HepG2 (cell line): ENCODE data around the gene FAIM2. TPM values are rescaled to one million over a fixed set of nuclear protein-coding genes. Genes with fewer than 3 reads are reported as not detected.

Experiments used
- ATAC-seq: fragments of 200-7000 bp; cut with Tn5 transposase; 3 replicates; pipeline ENCODE4 v1.9.1; 2020; ENCODE audit warnings: mild to moderate bottlenecking, moderate library complexity
- BruUV-seq: library from RNA; stranded (reverse); fragments of 400-500 nt; replicated peaks from 2 replicates; lab custom pipeline; 2021; lab: Mats Ljungman, UMichigan
- CTCF ChIA-PET: fragments of 300-600 bp; formaldehyde crosslinking; extraction: SDS; loops from one replicate; lab custom pipeline; 2021; ENCODE audit warnings: low total read pairs, inconsistent platforms, low intra/inter-chr PET ratio; lab: Yijun Ruan, JAX
- POLR2A ChIA-PET: fragments of 350-600 bp; sonication (Branson Sonifier 250); formaldehyde crosslinking; loops from one replicate; lab custom pipeline; 2020; ENCODE audit warnings: antibody characterized with exemption, inconsistent platforms; lab: Yijun Ruan, JAX
- DNase-seq: peaks from one replicate; pipeline ENCODE4 v3.0.0-alpha.2; 2015; ENCODE audit warnings: low spot score
- FAIRE-seq: peaks from 3 replicates; lab custom pipeline; 2011; peaks lifted over from hg19 to GRCh38; lab: Jason Lieb, UNC
- H2AFZ ChIP-seq: one replicate; pipeline ENCODE4 v1.6.1; 2011; ENCODE audit warnings: low read length, inconsistent platforms
- H3K27ac ChIP-seq: fragments of 300-600 bp; 3 replicates; pipeline ENCODE4 v1.8.0; 2011; ENCODE audit warnings: mixed run types, mild to moderate bottlenecking, mixed read lengths, low read length, inconsistent platforms; ENCODE audit not compliant: insufficient read depth; ENCODE audit errors: extremely low read length
- H3K27me3 ChIP-seq, 2 experiments: fragments of 200-600 bp in 1 of 2; 2 replicates in 1 of 2; 3 replicates in 1 of 2; pipeline versions ENCODE4 v1.6.0 to v1.8.0; 2011; ENCODE audit warnings: low read length in 2 of 2, mild to moderate bottlenecking in 2 of 2, moderate library complexity in 2 of 2, inconsistent platforms in 1 of 2; ENCODE audit not compliant: insufficient read depth in 2 of 2, control insufficient read depth in 1 of 2
- H3K36me3 ChIP-seq, 2 experiments: fragments of 200-600 bp in 1 of 2; replicated peaks in 1 of 2; 2 replicates in 1 of 2; 3 replicates in 1 of 2; pipeline versions ENCODE4 v1.5.1 to v1.8.0; 2011; ENCODE audit warnings: low read length in 2 of 2, inconsistent platforms in 1 of 2; ENCODE audit not compliant: insufficient read depth in 2 of 2, control insufficient read depth in 1 of 2
- H3K4me1 ChIP-seq: 2 replicates; pipeline ENCODE4 v1.5.1; 2012; ENCODE audit warnings: low read length, inconsistent platforms; ENCODE audit not compliant: insufficient read depth
- H3K4me2 ChIP-seq: 2 replicates; pipeline ENCODE4 v1.6.0; 2011; ENCODE audit warnings: low read depth, low read length, inconsistent platforms
- H3K4me3 ChIP-seq, 3 experiments: fragments of 200-600 bp in 1 of 3; sonication (generic), shearing (Covaris generic) in 1 of 3; replicated peaks in 1 of 3; 2 replicates each; pipeline ENCODE4 v1.5.1; 2011 to 2016; ENCODE audit warnings: low read length in 3 of 3, inconsistent platforms in 2 of 3, low read depth in 2 of 3, mild to moderate bottlenecking in 2 of 3, control low read depth in 1 of 3, mixed read lengths in 1 of 3; ENCODE audit not compliant: insufficient read depth in 1 of 3
- H3K79me2 ChIP-seq: one replicate; pipeline ENCODE4 v1.6.1; 2011; ENCODE audit warnings: low read length, inconsistent platforms; ENCODE audit not compliant: insufficient read depth
- H3K9ac ChIP-seq: 2 replicates; pipeline ENCODE4 v1.6.0; 2011; ENCODE audit warnings: mild to moderate bottlenecking, low read depth, low read length, inconsistent platforms; ENCODE audit not compliant: insufficient read depth
- H3K9me3 ChIP-seq: 2 replicates; pipeline ENCODE4 v1.5.1; 2012; ENCODE audit warnings: mild to moderate bottlenecking, low read length
- H4K20me1 ChIP-seq: 2 replicates; pipeline ENCODE4 v1.6.0; 2011; ENCODE audit warnings: inconsistent platforms, mild to moderate bottlenecking, low read length, moderate library complexity; ENCODE audit not compliant: insufficient read depth
- CBX1 ChIP-seq: IDR thresholded peaks from one replicate; pipeline ENCODE4 v1.6.1; 2016; ENCODE audit warnings: antibody characterized with exemption, low read depth
- EZH2 ChIP-seq: conservative IDR thresholded peaks from 2 replicates; pipeline ENCODE4 v1.6.1; 2012; ENCODE audit warnings: mild to moderate bottlenecking, low read depth, low read length, moderate library complexity
- GATAD2A ChIP-seq: IDR thresholded peaks from 2 replicates; pipeline ENCODE4 v1.6.1; 2016
- GPBP1L1 ChIP-seq: sonication (generic); formaldehyde crosslinking; IDR thresholded peaks from 2 replicates; pipeline ENCODE4 v1.5.0; 2020; ENCODE audit warnings: mild to moderate bottlenecking, missing genetic modification reagents
- MAFF ChIP-seq: IDR thresholded peaks from 2 replicates; pipeline ENCODE4 v1.6.1; 2011; ENCODE audit warnings: low read depth, low read length, improper control_type of control experiment
- MAFK ChIP-seq, 2 experiments: IDR thresholded peaks in 1 of 2; conservative IDR thresholded peaks in 1 of 2; 2 replicates each; pipeline ENCODE4 v1.6.1; 2011; ENCODE audit warnings: improper control_type of control experiment in 2 of 2, low read length in 2 of 2
- NR2C2 ChIP-seq: sonication (generic); formaldehyde crosslinking; IDR thresholded peaks from 2 replicates; pipeline ENCODE4 v1.4.0; 2020; ENCODE audit warnings: missing genetic modification reagents, mild to moderate bottlenecking, moderate library complexity, borderline replicate concordance
- NRL ChIP-seq: sonication (generic); formaldehyde crosslinking; IDR thresholded peaks from 2 replicates; pipeline ENCODE4 v1.5.0; 2020; ENCODE audit warnings: missing genetic modification reagents, mild to moderate bottlenecking, moderate library complexity, borderline replicate concordance
- RAD21 ChIP-seq: fragments of 450-650 bp; formaldehyde crosslinking; IDR thresholded peaks from 2 replicates; pipeline ENCODE4 v1.5.0; 2020; ENCODE audit warnings: mild to moderate bottlenecking
- SPEN ChIP-seq: sonication (generic); formaldehyde crosslinking; IDR thresholded peaks from 2 replicates; pipeline ENCODE4 v1.5.1; 2020; ENCODE audit warnings: low read depth, mild to moderate bottlenecking, missing genetic modification reagents
- SSRP1 ChIP-seq: IDR thresholded peaks from 2 replicates; pipeline ENCODE4 v1.6.1; 2016; ENCODE audit warnings: control low read depth
- U2AF1 ChIP-seq: fragments of 200-400 bp; formaldehyde crosslinking; optimal IDR thresholded peaks from 2 replicates; pipeline ENCODE3; 2017; ENCODE audit warnings: mild to moderate bottlenecking, low read depth, low read length
- ZNF281 ChIP-seq: sonication (generic); formaldehyde crosslinking; IDR thresholded peaks from 2 replicates; pipeline ENCODE4 v1.4.0; 2020; ENCODE audit warnings: missing genetic modification reagents, borderline replicate concordance
- ZNF350 ChIP-seq: sonication (generic); formaldehyde crosslinking; IDR thresholded peaks from 2 replicates; pipeline ENCODE4 v1.4.0; 2020; ENCODE audit warnings: mild to moderate bottlenecking, low read depth, missing genetic modification reagents, borderline replicate concordance
- ZNF569 ChIP-seq: sonication (generic); formaldehyde crosslinking; IDR thresholded peaks from 2 replicates; pipeline ENCODE4 v1.5.0; 2020; ENCODE audit warnings: mild to moderate bottlenecking, missing genetic modification reagents, moderate library complexity, borderline replicate concordance
- ZNF639 ChIP-seq: conservative IDR thresholded peaks from 2 replicates; pipeline ENCODE4 v1.6.1; 2018; ENCODE audit warnings: missing genetic modification reagents
- WGBS: methylation state at CpG from one replicate; pipeline ENCODE4 v1.1.6; 2017; ENCODE audit warnings: low lambda C conversion rate; 5-methylcytosine and 5-hydroxymethylcytosine counted together
- in situ Hi-C: cut with HindIII; loops from 2 replicates; pipeline ENCODE4 v1.10.0; 2017; ENCODE audit warnings: low pct_unique_long_range_greater_than_20kb; ENCODE audit not compliant: extremely low pct_ligation_motif_present
- intact Hi-C: fragments of 100-400 bp; cut with micrococcal nuclease; formaldehyde crosslinking; loops from one replicate; pipeline ENCODE4 v1.10.0; 2022; ENCODE audit not compliant: unreplicated experiment
- polyA plus RNA-seq, 8 experiments: library from polyadenylated mRNA; depleted of rRNA in 3 of 8; stranded (reverse) in 7 of 8; unstranded in 1 of 8; fragments of >200 nt; fragmentation: Illumina TruSeq in 4 of 8; extraction: Trizol in 4 of 8; gene quantifications; 2 replicates each; pipeline versions ENCODE4 v1.2.1 to v1.2.3, GENCODE V29; 2011 to 2016; ENCODE audit warnings: low read depth in 4 of 8, missing spikeins in 1 of 8, mixed read lengths in 1 of 8; ENCODE audit not compliant: insufficient read depth in 1 of 8
- total RNA-seq, 5 experiments: library from RNA; depleted of rRNA; stranded (reverse); fragments of >200 nt; fragmentation: Illumina TruSeq; extraction: Trizol; gene quantifications; 2 replicates each; pipeline ENCODE4 v1.2.3, GENCODE V29; 2016; ENCODE audit warnings: low read depth in 1 of 5

FAIM2 gene
- total and polyA plus RNA-seq, 2 of the 13 experiments (the other 11 are each of a cell fraction or from before 2014, with no cell fraction given): not detected

GRCh38 chr12:49873361-49873934, 30.3 kb downstream of the FAIM2 start:
- no peak for TF ChIP-seq SSRP1 (CRISPR knock-in tag)
- no peak for TF ChIP-seq CBX1
- TF ChIP-seq ZNF350 (CRISPR knock-in tag): no peak
- TF ChIP-seq ZNF281 (CRISPR knock-in tag): no peak
- TF ChIP-seq NR2C2 (CRISPR knock-in tag): no peak
- no peak for TF ChIP-seq ZNF569
- TF ChIP-seq MAFF: 0 out of 2 replicates have a peak, but pooled peaks have one; percentile 31
- no peak for TF ChIP-seq EZH2
- peak; percentile 41 to 56 for TF ChIP-seq MAFK (conservative IDR thresholded peaks at IDR 0.05 in 1 of 2, IDR thresholded peaks at IDR 0.05 in 1 of 2; ENCODE audit: low read length in 2 of 2)
- TF ChIP-seq GPBP1L1: no peak
- TF ChIP-seq SPEN: no peak
- no peak for TF ChIP-seq ZNF639
- TF ChIP-seq NRL (CRISPR knock-in tag): no peak
- no peak for TF ChIP-seq RAD21 (CRISPR knock-in tag)
- TF ChIP-seq U2AF1: no peak
- TF ChIP-seq GATAD2A (CRISPR knock-in tag): no peak
- in situ Hi-C loops: no loop called here
- no peak overlapping the region for H3K4me2 ChIP-seq
- H2AFZ ChIP-seq: no peak overlapping the region
- FAIRE-seq (no peak), DNase-seq (no peak), ATAC-seq (no peak)
- intact Hi-C loops: no loop called here
- H3K4me3 ChIP-seq: no peak overlapping the region
- no peaks in the 10 kb centered on the region for H3K36me3 ChIP-seq
- H3K27me3 ChIP-seq: peaks cover 0 to 32% of the 10 kb centered on the region in 2 experiments; a peak in 3 of 5 replicates
- POLR2A ChIA-PET: no interaction called here
- H3K9ac ChIP-seq: no peak overlapping the region
- peaks cover 9% of the 10 kb centered on the region for H3K4me1 ChIP-seq
- H3K79me2 ChIP-seq: no peaks in the 10 kb centered on the region
- WGBS: 14% methylated on average over 3 of the region's 3 CpGs
- no peaks in the 10 kb centered on the region for H4K20me1 ChIP-seq
- CTCF ChIA-PET: no interaction called here
- peaks cover 6% of the 10 kb centered on the region; the same call in 1 of the 2 replicates for H3K9me3 ChIP-seq
- no TSS peak for BruUV-seq
- no peak overlapping the region for H3K27ac ChIP-seq
